Gastroesophageal sphincter (tissue), 4 donors: ENCODE data around the gene TMEM131. TPM values are rescaled to one million over a fixed set of nuclear protein-coding genes. Genes with fewer than 3 reads are reported as not detected.

Source experiments
- ATAC-seq: fragments of 150-250 bp; one replicate; pipeline ENCODE4 v1.9.1; 2016; ENCODE audit warnings: mild to moderate bottlenecking, moderate library complexity
- H3K27ac ChIP-seq, 4 donors: fragments of 200-600 bp; sonication (generic) in 3 of 4; 1 replicate in 3 of 4; 2 replicates in 1 of 4; pipeline ENCODE4 v1.5.1; 2016 to 2019
- H3K27me3 ChIP-seq: fragments of 200-600 bp; sonication (generic); one replicate; pipeline ENCODE4 v1.5.1; 2019
- H3K36me3 ChIP-seq, 2 donors: fragments of 200-600 bp; sonication (generic); one replicate each; pipeline ENCODE4 v1.5.1; 2019; ENCODE audit warnings: control low read depth in 1 of 2
- H3K4me1 ChIP-seq, 3 donors: fragments of 200-600 bp; sonication (generic); 1 replicate in 2 of 3; 2 replicates in 1 of 3; pipeline ENCODE4 v1.5.1; 2016 to 2019; ENCODE audit warnings: control low read depth in 2 of 3
- H3K4me3 ChIP-seq, 2 donors: fragments of 200-600 bp; sonication (generic); one replicate each; pipeline ENCODE4 v1.5.1; 2019; ENCODE audit warnings: mild to moderate bottlenecking in 1 of 2, moderate library complexity in 1 of 2
- H3K9me3 ChIP-seq, 3 donors: fragments of 200-600 bp; sonication (generic); one replicate each; pipeline ENCODE4 v1.5.1; 2017 to 2019; ENCODE audit warnings: control low read depth in 2 of 3
- EP300 ChIP-seq: sonication (generic); formaldehyde crosslinking; IDR thresholded peaks from one replicate; pipeline ENCODE4 v1.6.1; 2017; ENCODE audit warnings: antibody characterized with exemption, mild to moderate bottlenecking
- POLR2A ChIP-seq, 2 donors: fragments of 450-650 bp; IDR thresholded peaks; one replicate each; pipeline ENCODE4 v1.6.1; 2017; ENCODE audit warnings: antibody characterized with exemption in 2 of 2, mild to moderate bottlenecking in 2 of 2, moderate library complexity in 1 of 2
- POLR2AphosphoS5 ChIP-seq: sonication (generic); formaldehyde crosslinking; IDR thresholded peaks from one replicate; pipeline ENCODE4 v1.6.1; 2017; ENCODE audit warnings: antibody characterized with exemption
- WGBS, 2 donors: methylation state at CpG; one replicate each; pipeline ENCODE4 v1.1.5; 2018; ENCODE audit warnings: low coverage in 1 of 2; 5-methylcytosine and 5-hydroxymethylcytosine counted together
- total RNA-seq, 4 donors: library from RNA; depleted of rRNA; stranded (reverse); fragments of >200 nt; gene quantifications; one replicate each; pipeline ENCODE4 v1.1.0, GENCODE V29; 2016
- TF ChIP-seq, protein P1 (sequence below), 4 experiments: fragments of 200-600 bp in 2 of 4; fragments of 450-650 bp in 2 of 4; sonication (generic) in 1 of 4; IDR thresholded peaks; one replicate each; pipeline ENCODE4 v1.5.1; 2017 to 2019; ENCODE audit warnings: antibody characterized with exemption in 4 of 4, mild to moderate bottlenecking in 2 of 4, moderate library complexity in 2 of 4

TMEM131 gene
- total RNA-seq, 4 donors from 2014 or later = 32.0 to 46.4 (median 33.9) TPM

- H3K27me3 ChIP-seq = no peaks in the 10 kb centered on the region
- TF ChIP-seq POLR2A (IDR thresholded peaks at IDR 0.05) (no peak), EP300 (no peak), POLR2AphosphoS5 (no peak)
- TF ChIP-seq, protein P1, sequence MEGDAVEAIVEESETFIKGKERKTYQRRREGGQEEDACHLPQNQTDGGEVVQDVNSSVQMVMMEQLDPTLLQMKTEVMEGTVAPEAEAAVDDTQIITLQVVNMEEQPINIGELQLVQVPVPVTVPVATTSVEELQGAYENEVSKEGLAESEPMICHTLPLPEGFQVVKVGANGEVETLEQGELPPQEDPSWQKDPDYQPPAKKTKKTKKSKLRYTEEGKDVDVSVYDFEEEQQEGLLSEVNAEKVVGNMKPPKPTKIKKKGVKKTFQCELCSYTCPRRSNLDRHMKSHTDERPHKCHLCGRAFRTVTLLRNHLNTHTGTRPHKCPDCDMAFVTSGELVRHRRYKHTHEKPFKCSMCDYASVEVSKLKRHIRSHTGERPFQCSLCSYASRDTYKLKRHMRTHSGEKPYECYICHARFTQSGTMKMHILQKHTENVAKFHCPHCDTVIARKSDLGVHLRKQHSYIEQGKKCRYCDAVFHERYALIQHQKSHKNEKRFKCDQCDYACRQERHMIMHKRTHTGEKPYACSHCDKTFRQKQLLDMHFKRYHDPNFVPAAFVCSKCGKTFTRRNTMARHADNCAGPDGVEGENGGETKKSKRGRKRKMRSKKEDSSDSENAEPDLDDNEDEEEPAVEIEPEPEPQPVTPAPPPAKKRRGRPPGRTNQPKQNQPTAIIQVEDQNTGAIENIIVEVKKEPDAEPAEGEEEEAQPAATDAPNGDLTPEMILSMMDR (IDR thresholded peaks at IDR 0.05) = no peak
- no peak overlapping the region for H3K27ac ChIP-seq
- H3K9me3 ChIP-seq = no peaks in the 10 kb centered on the region
- peaks cover 4 to 29% (median 11%) of the 10 kb centered on the region in 3 donors for H3K4me1 ChIP-seq
- no peaks in the 10 kb centered on the region for H3K36me3 ChIP-seq
- 82 to 89% methylated on average over 5 to 8 of the region's 8 CpGs for WGBS, 2 donors
- ATAC-seq = no peak
- no peak overlapping the region for H3K4me3 ChIP-seq
Observed at GRCh38 chr2:97997784-97998392, 2.1 kb upstream of the TMEM131 start.

DNA sequence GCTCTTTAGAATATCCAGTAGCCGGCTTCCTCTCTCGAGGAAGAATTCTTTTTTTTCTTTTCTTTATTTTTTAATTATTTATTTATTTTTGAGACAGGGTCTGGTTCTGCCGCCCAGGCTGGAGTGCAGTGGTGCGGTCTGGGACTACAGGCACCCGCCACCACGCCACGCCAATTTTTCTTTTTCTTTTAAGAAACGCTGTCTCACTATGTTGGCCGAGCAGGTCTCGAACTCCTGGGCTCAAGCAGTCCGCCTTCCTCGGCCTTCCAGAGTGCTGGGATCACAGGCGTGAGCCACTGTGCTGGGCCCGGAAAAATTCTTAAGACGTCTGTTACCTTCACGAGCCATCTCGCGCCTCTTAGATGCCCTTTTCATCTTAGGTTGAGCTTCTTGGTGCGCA lies 931 bp upstream of the TMEM131 start:
- H3K9me3 ChIP-seq = no peaks in the 10 kb centered on the region
- peak overlapping the region in 3 of 4 donors; percentile 96 to 97 (median 96) for H3K27ac ChIP-seq
- H3K36me3 ChIP-seq = no peaks in the 10 kb centered on the region
- H3K27me3 ChIP-seq = no peaks in the 10 kb centered on the region
- H3K4me1 ChIP-seq = peaks cover 4 to 39% (median 11%) of the 10 kb centered on the region in 3 donors
- WGBS, 2 donors = 70 to 90% methylated on average over 2 to 19 of the region's 19 CpGs
- peak overlapping the region in 1 of 2 donors; percentile 75 for H3K4me3 ChIP-seq
- TF ChIP-seq EP300 (no peak), POLR2AphosphoS5 (no peak), POLR2A (IDR thresholded peaks at IDR 0.05) (no peak)
- TF ChIP-seq, protein P1 (IDR thresholded peaks at IDR 0.05) = no peak
- ATAC-seq = no peak

DNA sequence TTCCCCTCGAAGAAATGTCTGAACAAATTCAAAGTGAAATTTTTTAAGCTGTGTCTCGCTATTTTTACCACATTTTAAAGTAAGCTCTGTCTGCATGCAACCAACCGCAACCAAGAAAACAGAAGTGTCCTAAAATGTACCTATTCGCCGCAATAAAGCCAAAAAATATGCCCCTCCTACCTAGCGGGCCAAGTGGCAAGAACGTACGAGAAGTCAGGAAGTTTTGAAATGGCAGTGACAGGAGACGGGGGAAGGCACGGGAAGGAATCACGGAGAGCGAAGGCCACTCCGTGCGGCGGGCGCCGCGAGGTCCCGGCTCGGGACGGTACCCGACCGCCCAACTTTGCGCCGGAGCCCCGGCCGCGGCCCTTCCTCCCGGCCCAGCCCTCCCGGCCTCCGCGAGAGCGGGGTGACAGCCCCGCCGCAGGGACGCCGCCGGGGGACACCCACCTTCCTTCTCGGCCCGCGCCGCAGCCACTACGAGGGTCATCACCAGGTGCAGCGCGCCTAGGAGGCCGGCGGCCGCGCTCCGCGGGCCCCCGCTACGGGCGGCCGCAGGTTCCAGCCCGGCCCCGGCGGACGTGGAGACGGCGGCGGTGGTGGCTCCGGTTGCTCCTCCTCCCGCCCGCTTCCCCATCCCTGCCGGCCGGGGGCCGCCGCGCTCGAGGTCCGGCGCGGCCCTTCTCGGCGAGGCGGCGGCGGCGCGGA lies 568 bp downstream of the TMEM131 start:
- Histone ChIP-seq H3K4me3 (peak overlapping the region; percentile 70 to 75), H3K27me3 (no peaks in the 10 kb centered on the region), H3K9me3 (no peaks in the 10 kb centered on the region), H3K36me3 (no peaks in the 10 kb centered on the region), H3K4me1 (peaks cover 4 to 46% (median 11%) of the 10 kb centered on the region in 3 donors), H3K27ac (peak overlapping the region; percentile 76 to 97 (median 96))
- ATAC-seq = peak; percentile 62
- TF ChIP-seq, protein P1 (IDR thresholded peaks at IDR 0.05) = no peak
- TF ChIP-seq POLR2A (IDR thresholded peaks at IDR 0.05) (no peak), POLR2AphosphoS5 (peak; percentile 8), EP300 (no peak)
- 1 to 2% methylated on average over 3 to 9 of the region's 81 CpGs for WGBS, 2 donors

DNA sequence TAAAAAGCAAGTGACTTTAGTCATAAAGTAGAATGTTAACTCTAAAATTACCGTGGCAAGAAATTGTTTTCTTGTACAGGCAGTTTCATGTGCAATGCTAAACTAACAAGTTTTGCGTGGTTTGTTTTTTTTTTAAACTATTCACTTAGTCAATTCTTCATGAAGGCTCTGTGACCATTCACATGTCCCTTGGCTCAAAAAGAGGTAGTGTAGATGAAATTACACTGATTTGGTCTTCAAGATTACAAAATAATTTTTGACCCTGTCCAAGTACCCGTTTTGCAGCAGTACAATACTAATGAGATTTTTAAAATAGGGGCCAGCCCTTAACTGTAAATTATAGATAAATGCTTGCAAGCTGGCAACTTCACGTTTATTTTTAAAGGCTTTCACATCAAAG lies 1.3 kb downstream of the TMEM131 start:
- H3K9me3 ChIP-seq = no peaks in the 10 kb centered on the region
- no peak for ATAC-seq
- peak overlapping the region; percentile 70 to 75 for H3K4me3 ChIP-seq
- no peaks in the 10 kb centered on the region for H3K36me3 ChIP-seq
- no peaks in the 10 kb centered on the region for H3K27me3 ChIP-seq
- 4 to 5% methylated on average over 4 of the region's 4 CpGs for WGBS, 2 donors
- TF ChIP-seq, protein P1 (IDR thresholded peaks at IDR 0.05) = no peak
- no peak for TF ChIP-seq POLR2A (IDR thresholded peaks at IDR 0.05)
- TF ChIP-seq POLR2AphosphoS5 = no peak
- TF ChIP-seq EP300 = no peak
- H3K27ac ChIP-seq = peak overlapping the region in 3 of 4 donors; percentile 96 to 97 (median 96)
- peaks cover 4 to 50% (median 11%) of the 10 kb centered on the region in 3 donors for H3K4me1 ChIP-seq
